A549 (cell line): Measurements from ENCODE around the gene JAKMIP1.

Source experiments
- GATA3 ChIP-seq: IDR thresholded peaks from 2 replicates; pipeline ENCODE4 v1.6.1; 2012; ENCODE audit warnings: borderline replicate concordance
- TF ChIP-seq, protein P1 (sequence below): fragments of 450-650 bp; IDR thresholded peaks from 2 replicates; pipeline ENCODE4 v1.6.1; 2014; ENCODE audit warnings: antibody characterized with exemption
- TF ChIP-seq, protein P2 (sequence below): IDR thresholded peaks from 2 replicates; pipeline ENCODE4 v1.6.1; 2012

DNA sequence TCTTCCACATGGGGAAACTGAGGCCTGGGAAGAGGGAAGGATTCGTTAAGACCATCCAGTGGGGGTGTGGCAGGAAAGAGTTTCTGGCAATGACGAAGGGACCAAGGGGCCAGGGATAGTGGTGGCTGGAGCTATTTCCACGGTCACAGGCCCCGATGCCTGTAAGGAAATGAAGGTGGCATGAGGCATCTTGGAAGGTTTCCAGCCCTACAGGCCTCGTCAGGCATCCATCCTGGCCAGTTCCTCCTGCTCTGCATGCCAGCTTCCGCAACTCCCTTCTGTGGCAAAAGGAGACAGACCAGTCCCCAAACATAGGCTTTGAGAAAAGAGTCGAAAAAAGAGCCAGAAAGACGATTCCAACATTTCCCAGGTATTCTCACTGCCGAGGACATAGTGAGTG lies 173.0 kb downstream of the JAKMIP1 start:
- TF ChIP-seq, protein P1, sequence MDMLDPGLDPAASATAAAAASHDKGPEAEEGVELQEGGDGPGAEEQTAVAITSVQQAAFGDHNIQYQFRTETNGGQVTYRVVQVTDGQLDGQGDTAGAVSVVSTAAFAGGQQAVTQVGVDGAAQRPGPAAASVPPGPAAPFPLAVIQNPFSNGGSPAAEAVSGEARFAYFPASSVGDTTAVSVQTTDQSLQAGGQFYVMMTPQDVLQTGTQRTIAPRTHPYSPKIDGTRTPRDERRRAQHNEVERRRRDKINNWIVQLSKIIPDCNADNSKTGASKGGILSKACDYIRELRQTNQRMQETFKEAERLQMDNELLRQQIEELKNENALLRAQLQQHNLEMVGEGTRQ: no peak
- TF ChIP-seq, protein P2, sequence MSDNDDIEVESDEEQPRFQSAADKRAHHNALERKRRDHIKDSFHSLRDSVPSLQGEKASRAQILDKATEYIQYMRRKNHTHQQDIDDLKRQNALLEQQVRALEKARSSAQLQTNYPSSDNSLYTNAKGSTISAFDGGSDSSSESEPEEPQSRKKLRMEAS: no peak
- no peak for TF ChIP-seq GATA3
